WERI-Rb-1 (cell line): ENCODE results near the gene PIK3C2B.
A peak's percentile ranks its signal among the peaks of the same experiment; 100 is the strongest.

Experiments
- DNase-seq: peaks from one replicate; pipeline ENCODE4 v3.0.0-alpha.2; 2020
- H3K27ac ChIP-seq: fragments of 250-450 bp; sonication (Bioruptor Pico); 2 replicates; pipeline ENCODE4 v1.5.1; 2020; ENCODE audit warnings: mild to moderate bottlenecking, moderate library complexity
- H3K27me3 ChIP-seq: fragments of 250-450 bp; sonication (Bioruptor Pico); 2 replicates; pipeline ENCODE4 v1.5.1; 2021; ENCODE audit warnings: mild to moderate bottlenecking, low read depth, moderate library complexity; ENCODE audit not compliant: insufficient read depth, severe bottlenecking
- H3K36me3 ChIP-seq: fragments of 250-450 bp; sonication (Bioruptor Pico); 2 replicates; pipeline ENCODE4 v1.5.1; 2020; ENCODE audit warnings: mild to moderate bottlenecking, moderate library complexity
- H3K4me3 ChIP-seq: 2 replicates; pipeline ENCODE4 v1.5.1; 2011; ENCODE audit warnings: low read depth, mild to moderate bottlenecking, control low read depth, low read length
- H3K9me3 ChIP-seq: fragments of 250-450 bp; sonication (Bioruptor Pico); 2 replicates; pipeline ENCODE4 v1.5.1; 2021; ENCODE audit warnings: mild to moderate bottlenecking, moderate library complexity; ENCODE audit not compliant: severe bottlenecking
- TF ChIP-seq, protein P1 (sequence below): IDR thresholded peaks from 2 replicates; pipeline ENCODE4 v1.5.1; 2011; ENCODE audit warnings: low read depth, mild to moderate bottlenecking, control low read depth, inconsistent platforms, low read length

PIK3C2B gene

DNA sequence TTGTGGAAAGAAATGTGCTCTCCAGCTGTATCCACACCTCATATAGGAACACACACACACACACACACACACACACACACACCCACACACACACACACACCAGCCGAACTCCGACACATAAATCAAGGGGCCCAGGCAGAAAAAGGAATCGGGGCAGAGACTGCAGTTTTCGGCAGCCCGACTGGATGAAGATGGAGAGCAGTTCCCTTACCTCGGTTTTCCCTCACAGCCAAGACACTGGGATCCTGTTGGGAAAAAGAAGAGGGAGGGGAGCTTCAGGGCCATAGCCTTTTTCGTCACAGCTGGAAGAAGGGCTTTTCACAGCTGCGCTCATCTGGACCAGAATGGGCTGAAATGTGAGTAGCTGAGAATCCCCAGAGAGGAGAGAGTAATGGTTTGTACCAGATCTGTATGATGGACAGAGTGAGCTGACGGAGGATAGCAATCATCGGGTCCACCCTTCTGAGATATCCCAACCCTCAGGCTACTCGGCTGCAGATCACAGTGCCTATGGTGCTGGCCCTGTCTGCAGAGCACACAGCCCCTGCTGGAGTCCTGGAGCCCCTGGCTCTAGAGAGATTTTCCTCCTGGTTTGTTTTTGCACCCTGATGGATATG, 37.7 kb downstream of the PIK3C2B start:
- DNase-seq = no peak
- H3K9me3 ChIP-seq = no peaks in the 10 kb centered on the region
- no peak overlapping the region for H3K4me3 ChIP-seq
- TF ChIP-seq, protein P1, sequence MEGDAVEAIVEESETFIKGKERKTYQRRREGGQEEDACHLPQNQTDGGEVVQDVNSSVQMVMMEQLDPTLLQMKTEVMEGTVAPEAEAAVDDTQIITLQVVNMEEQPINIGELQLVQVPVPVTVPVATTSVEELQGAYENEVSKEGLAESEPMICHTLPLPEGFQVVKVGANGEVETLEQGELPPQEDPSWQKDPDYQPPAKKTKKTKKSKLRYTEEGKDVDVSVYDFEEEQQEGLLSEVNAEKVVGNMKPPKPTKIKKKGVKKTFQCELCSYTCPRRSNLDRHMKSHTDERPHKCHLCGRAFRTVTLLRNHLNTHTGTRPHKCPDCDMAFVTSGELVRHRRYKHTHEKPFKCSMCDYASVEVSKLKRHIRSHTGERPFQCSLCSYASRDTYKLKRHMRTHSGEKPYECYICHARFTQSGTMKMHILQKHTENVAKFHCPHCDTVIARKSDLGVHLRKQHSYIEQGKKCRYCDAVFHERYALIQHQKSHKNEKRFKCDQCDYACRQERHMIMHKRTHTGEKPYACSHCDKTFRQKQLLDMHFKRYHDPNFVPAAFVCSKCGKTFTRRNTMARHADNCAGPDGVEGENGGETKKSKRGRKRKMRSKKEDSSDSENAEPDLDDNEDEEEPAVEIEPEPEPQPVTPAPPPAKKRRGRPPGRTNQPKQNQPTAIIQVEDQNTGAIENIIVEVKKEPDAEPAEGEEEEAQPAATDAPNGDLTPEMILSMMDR = no peak
- no peak overlapping the region for H3K27ac ChIP-seq
- no peaks in the 10 kb centered on the region for H3K27me3 ChIP-seq
- H3K36me3 ChIP-seq = no peaks in the 10 kb centered on the region; the same call in none of the 2 replicates

DNA sequence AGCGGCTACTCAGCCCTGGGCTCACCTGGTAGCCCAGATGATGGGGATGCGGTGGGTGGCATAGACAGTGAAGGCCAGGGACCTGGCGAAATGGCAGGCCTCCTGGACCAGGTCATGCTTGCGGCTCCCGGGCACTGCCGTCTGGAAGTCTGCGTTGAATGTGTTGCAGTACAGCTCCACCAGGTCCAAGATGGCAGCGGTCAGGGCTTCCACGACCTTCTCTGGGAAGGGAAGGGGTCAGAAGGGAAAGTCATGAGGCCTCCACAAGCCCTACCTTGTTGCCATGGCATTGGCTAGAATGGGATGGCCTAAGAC, 38.8 kb downstream of the PIK3C2B start:
- H3K27ac ChIP-seq = peak overlapping the region; percentile 84
- H3K27me3 ChIP-seq = no peaks in the 10 kb centered on the region
- no peaks in the 10 kb centered on the region for H3K9me3 ChIP-seq
- H3K36me3 ChIP-seq = no peaks in the 10 kb centered on the region; the same call in none of the 2 replicates
- TF ChIP-seq, protein P1 = no peak
- DNase-seq = no peak
- no peak overlapping the region for H3K4me3 ChIP-seq

- no peaks in the 10 kb centered on the region; the same call in none of the 2 replicates for H3K36me3 ChIP-seq
- no peaks in the 10 kb centered on the region for H3K9me3 ChIP-seq
- no peaks in the 10 kb centered on the region for H3K27me3 ChIP-seq
- DNase-seq = peak; percentile 95
- H3K27ac ChIP-seq = peak overlapping the region; percentile 84
- no peak overlapping the region for H3K4me3 ChIP-seq
- TF ChIP-seq, protein P1 = no peak
Measured at GRCh38 chr1:204455063-204455830, 39.4 kb downstream of the PIK3C2B start.

DNA sequence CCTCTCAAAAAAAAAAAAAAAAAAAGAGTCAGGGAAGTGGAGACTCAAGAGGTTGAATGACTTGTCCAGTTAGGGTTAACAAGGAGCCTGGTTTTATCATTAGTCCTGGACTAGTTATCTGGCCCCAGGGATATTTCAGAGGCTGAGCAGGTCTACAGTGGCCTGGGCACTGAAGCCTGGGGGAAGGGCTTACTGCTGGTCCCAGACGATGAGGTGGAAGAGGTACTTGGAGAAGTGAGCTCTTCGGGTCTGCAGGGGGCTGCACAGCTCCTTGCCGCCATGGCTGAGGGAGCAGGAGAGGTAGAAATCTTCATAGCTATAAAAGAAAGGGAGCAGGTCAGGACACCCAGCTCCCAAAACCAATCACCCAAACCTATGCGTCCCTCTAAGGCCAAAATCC, 40.1 kb downstream of the PIK3C2B start:
- Histone ChIP-seq H3K9me3 (no peaks in the 10 kb centered on the region), H3K36me3 (no peaks in the 10 kb centered on the region; the same call in none of the 2 replicates), H3K27me3 (no peaks in the 10 kb centered on the region), H3K4me3 (no peak overlapping the region), H3K27ac (peak overlapping the region; percentile 84)
- DNase-seq = peak; percentile 54
- TF ChIP-seq, protein P1 = no peak

GRCh38 chr1:204453141-204453772, 41.3 kb downstream of the PIK3C2B start:
- Histone ChIP-seq H3K36me3 (no peaks in the 10 kb centered on the region; the same call in none of the 2 replicates), H3K27ac (no peak overlapping the region), H3K9me3 (no peaks in the 10 kb centered on the region), H3K4me3 (no peak overlapping the region), H3K27me3 (no peaks in the 10 kb centered on the region)
- DNase-seq = no peak
- TF ChIP-seq, protein P1 = no peak
